Left renal cortex interstitium (tissue), 4 donors: Measurements from ENCODE around the gene LTA4H. TPM values are rescaled to one million over a fixed set of nuclear protein-coding genes. Genes with fewer than 3 reads are reported as not detected.

Source experiments
- DNase-seq, 4 donors: peaks; one replicate each; pipeline ENCODE4 v3.0.0-alpha.2; 2013; ENCODE audit warnings: low read depth in 4 of 4, low spot score in 2 of 4, missing footprints in 1 of 4
- polyA plus RNA-seq, 4 donors: library from polyadenylated mRNA; unstranded; fragments of 120-200 nt; gene quantifications; one replicate each; pipeline ENCODE4 v1.2.1, GENCODE V29; 2013; ENCODE audit not compliant: insufficient read length in 4 of 4

Gene LTA4H
- polyA plus RNA-seq, 4 donors: 111 to 132 (median 127) TPM

DNA sequence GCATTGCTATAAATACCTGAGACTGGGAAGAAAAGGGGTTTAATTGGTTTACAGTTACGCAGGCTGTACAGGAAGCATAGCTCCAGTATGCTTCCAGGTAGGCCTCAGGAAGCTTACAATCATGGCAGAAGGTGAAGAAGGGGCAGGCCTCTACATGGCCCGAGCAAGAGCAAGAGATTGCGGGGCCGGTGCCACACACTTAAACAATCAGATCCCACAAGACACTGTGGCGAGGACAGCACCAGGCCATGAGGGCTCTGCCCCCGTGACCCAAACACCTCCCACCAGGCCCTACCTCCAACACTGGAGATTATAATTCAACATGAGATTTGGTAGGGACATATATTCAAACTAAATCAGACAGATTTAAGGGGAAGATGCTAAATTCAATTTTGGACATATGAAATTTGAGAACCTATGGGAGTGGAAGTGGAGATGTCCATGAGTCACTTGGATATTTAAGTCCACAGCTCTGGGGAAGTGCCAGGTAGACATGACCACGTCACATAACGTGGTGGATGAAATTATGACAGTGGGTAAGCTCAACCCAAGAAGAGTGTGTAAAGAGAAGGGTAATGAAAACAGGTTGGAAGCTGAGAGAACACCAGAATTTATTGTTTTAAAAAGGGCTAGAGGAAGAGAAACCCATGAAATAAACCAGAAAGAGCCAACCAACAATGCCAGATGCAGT lies 1.5 kb upstream of the LTA4H start:
- DNase-seq: no peak

DNA sequence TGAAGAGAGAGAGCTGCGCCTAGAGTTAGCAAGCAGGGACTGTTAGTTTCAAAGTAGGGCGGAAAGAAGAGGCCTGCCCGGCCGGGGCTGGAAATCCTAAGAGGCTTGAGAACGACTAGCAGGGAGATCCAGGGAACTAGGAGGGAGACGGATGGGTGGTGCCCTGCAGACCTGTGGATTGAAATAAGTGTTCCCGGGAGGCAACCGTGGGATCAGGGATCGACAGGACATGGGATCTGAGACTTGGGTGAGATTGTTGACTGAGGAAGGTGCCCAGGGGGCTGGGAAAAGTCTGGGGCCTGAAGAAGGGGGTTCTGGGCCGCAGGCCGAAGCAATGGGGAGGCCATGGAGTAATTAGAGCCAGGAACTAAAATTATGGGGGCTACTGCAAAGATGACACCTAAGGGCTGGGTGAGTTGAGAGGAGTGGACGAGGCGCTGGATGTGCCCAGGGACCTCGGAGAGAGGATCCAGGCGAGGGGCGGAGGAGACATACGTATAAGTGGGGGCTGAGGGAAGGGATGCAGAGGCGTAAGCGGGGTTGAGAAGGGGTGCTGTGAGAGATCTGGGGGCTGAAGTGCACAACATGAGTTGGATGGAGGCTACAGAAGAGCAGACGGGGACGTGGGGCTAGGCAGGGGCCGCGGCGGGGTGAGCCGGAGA lies 635 bp downstream of the LTA4H start:
- DNase-seq: peak in 1 of 4 donors; percentile 72

DNA sequence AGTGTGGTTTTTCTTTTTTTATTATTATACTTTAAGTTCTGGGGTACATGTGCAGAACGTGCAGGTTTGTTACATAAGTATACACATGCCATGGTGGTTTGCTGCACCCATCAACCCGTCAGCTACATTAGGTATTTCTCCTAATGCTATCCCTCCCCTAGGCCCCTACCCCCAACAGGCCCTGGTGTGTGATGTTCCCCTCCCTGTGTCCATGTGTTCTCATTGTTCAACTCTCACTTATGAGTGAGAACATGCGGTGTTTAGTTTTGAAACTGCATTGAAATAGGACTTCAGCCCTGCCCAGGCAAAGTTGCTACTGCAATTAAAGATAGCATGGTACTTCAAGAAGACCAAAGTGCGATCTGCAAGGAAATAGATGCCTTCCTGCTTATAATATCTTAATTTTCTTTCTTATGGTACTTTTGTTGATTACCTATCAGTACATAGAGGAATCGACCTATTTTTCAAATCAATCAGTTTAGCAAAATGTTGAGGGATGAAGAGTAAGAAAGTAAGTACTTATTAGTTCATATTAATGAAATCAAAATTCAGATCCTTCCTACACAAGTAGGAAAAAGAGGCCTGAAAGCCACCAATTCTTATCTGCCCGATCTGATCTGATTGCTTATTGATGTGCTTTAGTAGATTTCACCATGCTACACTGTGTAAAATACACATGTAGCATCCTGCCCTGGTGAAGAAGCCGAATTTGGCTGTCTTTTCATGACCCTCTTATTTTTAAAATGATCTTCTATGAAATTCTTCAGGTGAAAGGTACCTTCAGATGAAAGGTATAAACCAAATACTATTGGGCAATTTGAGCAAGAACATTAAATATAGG lies 1.6 kb downstream of the LTA4H start:
- no peak for DNase-seq

DNA sequence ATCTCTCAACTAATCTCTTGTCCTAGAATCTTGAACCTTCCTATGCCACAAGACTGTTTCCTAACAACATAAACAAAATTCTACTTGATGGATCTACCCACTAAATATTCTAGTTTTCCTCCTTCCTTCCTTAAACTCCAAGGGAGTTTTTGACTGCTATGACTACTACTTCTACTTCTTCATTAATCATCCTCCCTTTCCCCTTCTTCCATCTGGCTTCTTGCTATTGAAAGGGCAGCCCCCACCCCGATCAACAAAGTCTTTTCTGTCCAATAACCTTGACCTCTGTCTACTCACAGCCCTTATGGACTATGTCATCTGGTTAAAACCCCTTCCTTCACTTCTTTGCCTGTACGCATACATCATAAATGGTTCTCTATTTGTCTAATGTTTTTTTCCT lies 5.6 kb downstream of the LTA4H start:
- no peak for DNase-seq

DNA sequence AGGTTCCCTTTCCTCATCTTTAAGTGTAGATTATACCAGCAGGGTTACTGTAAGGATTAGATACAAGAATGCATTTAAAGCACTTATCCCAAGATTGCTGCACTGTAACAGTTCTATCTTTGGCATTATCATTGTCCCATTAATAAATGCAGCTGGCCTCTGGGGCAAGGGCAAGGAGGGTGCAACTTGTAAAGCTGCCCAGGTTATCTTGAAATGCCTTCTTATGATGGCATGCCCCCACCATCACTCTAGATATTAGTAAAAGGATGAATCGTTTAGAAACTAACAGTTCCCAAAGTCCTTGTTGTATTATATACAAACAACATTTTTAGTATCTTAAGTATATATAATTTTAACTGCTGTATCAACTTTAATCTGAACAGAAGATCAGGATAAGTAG lies 6.8 kb downstream of the LTA4H start:
- DNase-seq: no peak

DNA sequence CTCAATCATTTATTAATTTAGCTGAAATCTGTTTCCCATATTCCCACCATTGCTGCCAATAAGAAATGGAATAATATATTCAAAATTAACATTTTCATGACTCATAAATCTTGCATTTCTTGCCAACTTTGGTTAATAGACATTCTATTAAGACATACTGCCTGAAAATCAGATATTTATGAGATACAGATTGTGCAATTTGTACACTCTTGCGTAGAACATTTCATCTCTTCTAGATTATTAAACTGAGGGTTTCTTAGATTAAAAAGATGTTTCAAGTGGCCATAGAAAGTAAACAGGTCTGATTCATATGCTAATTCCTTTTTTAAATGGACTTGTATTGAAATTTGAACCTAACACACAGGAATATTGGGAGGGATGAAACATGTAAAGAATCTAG lies 9.1 kb downstream of the LTA4H start:
- DNase-seq: no peak

DNA sequence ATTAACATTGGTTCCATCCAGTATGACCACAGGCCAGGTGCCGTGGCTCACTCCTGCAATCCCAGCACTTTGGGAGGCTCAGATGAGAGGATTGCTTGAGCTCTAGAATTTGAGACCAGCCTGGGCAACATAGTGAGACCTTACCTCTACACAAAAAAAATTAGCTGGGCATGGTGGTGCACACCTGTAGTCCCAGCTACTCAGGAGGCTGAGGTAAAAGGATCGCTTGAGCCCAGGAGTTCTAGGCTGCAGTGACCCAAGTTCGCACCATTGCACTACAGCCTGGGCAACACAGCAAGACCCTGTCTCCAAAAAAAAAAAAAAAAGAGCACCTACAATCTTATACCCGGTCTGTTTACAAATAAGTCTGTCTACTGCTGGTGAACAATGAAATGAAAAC lies 9.9 kb downstream of the LTA4H start:
- DNase-seq: no peak

DNA sequence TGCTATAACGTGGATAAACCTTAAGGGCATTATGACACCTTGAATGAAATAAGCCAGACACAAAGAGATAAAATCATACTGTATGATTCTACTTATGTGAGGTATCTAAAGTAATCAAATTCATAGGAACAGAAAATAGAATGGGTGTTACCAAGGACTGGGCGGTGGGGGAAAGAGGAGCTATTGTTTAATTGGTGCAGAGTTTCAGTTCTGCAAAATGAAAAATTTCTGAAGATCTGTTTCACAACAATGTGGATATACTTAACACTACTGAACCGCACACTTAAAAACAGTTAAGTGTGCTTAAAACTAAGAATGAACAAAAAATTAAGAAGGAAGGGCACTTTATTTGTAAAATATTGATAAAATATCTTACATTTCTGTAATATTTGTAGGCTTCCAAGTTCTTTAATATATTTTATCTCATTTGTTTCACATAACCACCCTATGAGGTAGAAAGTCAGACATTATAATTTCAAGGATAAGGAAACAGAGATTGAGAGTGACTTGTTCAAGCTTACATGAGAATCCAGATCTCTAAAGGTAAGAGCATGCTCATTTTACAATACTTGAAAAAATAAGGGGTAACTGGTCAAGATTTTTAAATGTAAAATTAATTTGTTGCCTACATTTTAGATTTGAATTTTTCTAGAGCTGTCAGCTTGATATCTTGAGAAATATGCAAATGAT lies 14.9 kb downstream of the LTA4H start:
- no peak for DNase-seq

DNA sequence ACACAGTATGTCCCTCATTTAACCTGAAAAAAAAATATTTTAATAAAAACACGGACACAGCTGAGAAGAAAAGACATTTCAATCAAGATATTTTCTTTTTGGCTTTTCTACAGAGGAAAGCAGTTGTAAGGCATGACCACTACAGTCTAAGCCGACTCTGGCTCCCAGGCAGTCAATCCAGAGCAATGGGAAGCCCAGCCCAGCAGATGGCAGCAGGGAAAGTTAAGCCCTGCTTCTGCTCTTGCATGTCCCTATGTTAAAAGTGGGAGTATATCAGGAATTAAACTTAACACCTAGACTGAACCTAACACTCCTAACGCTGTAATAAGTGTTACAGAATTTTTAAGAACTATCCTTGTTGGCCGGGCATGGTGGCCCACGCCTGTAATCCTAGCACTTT lies 19.7 kb downstream of the LTA4H start:
- no peak for DNase-seq

DNA sequence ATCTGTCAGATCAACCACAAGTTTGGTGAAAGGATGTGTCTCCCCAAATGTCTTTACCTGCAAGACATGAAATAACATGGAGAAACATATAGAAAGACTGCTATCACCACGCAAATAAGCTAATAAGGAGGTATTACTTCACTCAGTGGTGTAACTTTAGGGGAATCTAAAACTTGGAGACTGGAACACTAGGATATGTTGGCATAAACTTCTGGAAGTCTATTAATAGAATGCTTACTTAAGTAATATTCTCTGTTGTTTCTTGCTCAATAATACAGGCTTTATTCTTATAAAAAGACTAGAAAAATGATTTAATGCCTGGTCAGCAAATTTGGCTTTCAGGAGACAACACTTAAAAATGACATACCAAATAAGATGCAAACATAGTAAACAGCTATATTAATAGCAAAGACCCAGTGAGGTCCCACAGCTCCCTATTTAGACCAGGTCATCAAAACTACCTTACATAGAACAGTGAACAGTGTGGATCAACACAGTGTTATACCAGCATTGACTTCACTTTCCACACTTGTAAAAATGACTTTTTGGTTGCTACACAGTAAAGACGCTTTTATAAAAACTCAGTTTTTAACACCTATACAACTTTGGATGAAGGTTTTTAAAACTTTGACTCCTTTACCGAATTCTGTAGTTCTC lies 20.3 kb downstream of the LTA4H start:
- DNase-seq: no peak

DNA sequence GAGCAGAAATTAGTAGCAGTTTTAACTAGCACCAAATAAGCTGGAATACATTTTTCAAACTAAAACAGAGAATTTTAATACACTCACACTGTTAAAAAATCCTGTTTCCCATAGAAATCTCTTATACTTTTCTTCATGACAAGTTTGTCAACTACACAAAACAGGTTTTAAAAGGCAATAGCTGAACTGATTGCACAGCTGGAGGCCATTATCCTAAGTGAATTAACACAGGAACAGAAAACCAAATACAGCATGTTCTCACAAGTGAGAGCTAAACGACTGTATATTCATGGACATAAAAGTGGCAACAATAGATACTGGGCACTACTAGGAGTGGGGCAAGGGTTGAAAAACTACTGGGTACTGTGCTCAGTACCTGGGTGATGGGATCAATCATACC lies 27.7 kb downstream of the LTA4H start:
- no peak for DNase-seq

DNA sequence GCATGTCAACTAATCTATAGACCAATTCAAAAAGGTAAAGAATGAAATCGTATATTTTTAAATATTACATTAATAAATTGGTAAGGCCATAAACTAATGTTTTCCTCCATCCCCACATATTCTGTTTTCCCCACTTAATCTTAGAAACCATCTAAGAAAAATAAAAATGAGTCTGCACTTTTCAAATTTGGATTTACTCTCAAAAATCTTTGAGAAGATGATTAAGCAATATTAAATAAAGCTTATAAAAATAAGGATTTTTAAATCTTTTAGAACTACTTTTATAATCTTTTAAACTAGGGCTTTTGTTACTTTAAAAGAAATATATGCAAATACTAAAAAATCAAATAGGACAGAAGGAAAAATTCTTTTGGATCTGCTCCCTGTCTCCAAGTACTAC lies 28.7 kb downstream of the LTA4H start:
- DNase-seq: no peak

DNA sequence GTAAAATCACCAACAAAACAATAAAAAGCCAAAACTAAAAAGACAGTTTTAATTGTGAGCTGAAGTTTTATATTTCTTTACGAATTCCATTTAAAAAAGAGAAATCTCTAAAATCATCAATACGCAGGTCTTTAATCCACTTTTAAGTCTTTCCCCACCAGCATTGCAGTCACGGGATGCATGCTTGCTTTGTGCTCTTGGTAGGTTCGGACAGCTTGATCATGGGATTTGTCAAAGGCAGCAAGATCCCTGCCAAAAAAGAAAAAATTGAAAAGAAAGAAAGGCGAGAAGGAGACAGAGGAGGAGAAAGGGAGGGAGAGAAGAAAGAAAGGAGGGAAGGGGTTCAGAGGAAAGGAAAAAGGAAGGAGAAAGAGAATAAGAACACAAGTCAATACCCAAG lies 34.5 kb downstream of the LTA4H start:
- no peak for DNase-seq

DNA sequence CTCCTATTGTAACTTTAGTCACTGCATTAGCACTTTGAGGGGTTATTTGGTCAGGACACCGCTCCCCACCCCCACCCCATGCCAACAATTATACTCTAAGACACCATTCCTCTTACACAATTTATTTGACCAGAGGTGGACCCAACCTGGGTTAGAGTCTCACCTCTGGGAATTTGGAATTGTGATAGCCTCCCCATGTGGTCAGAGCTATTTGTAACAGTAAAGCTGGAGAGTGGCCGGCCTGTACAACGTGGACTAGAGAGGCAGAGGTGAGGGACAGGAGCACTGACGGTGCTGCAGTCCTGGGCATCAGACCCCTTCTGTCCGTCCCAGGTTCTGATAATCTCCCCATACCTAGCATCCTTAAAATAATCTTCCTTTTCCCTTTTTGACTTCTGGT lies 35.9 kb downstream of the LTA4H start:
- DNase-seq: no peak

DNA sequence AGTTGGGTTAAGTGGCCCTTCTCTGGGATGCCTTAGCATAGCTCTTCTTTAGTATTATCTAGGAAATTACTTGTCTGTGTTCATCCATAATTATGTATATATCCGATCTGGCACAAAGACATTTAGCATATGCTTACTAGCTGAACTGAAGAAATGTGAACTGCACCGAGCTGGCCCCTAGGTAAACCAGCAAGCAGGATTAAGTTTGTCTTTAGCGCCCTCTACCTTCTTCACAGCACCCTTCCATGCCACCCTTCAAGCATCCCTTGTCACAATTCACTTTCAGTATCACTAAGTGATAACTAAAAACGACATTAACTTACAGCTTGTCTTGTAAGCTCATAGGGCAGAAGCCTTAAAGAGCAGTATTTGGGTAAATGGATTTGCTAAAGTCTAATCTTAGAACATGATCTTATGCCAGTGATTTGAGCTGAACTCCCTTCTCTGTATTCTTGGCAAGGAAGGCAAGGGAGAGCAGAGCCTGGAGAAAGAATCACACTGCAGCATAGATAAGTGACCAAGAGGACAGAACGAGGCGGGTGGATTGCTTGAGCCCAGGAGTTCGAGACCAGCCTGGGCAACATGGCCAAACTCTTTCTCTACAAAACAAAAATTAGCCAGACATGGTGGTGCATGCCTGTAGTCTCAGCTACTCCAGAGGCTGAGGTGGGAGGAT lies 36.6 kb downstream of the LTA4H start:
- DNase-seq: peak in 2 of 4 donors; percentile 30 to 51

DNA sequence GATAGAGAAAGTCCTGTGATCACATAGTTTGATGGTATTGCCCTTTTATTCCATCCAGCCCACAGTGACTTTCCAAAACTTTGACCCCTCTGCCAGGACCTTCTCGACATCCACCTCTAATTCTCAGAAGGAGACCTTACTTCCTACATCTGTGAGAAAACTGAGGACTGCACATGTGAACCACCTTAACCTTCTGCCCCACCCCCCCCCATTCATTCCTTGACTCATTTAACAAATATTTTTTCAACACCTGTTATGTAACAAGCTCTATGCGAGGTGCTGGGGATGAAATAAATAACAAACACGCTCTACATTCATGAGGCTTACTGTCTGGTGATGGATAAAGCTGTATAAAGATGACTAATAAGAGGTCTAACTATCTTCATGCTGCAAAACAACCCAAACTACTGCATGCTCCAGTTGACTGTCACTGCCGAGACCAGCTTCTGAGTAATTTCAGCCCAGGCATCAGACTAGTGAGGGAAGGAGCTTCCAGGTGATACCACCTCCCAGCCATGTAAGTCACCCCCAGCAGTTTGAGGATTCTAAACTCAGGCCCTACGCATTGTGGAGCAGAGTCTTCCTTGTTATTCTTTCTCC lies 37.4 kb downstream of the LTA4H start:
- DNase-seq: no peak

DNA sequence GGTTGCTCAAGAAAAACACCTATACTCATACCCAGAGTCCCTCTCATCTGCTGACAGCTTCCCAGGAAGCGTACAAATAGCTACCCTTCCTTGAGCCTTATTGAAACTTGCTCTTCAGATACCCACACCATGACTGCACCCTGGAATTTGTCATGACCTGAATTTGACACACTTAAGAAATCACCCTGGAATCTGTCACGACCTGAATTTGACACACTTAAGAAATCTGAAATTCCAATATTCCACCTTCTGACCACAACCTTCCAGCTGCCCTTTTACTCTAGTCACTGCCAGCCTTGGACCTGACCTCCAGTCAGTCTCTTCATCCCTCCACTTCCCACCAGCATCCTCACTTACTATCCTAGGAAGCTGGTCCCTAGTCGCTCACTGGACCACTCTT lies 38.1 kb downstream of the LTA4H start:
- DNase-seq: no peak

DNA sequence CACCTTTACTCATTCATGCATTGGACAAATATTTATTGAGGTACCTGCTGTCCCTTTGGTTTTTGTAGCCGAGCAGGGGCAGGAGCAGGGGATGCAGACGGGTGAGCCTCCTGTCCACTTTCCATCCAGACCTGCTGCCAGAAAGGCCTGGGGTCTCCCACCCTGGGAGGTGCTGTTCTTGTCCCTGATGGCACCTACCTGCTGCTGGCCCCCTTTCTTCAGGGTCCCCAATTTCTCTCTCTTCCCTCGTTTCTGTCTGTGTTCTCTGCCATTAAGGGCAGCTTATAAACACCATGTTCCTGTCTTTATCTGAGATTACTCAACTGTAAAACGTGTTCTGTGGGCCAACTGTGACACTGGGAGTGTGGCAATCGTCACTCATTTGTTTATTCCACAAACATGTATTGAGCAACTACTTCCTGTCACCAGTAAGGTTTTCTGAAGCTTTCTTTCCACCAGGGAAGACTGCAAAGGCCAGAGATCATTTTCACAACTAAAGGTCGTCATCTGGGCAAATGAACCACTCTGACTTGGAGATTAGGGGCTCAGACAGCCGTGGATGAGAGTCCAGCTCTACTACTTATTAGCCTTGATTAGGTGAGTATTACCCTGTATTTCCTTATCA lies 39.2 kb downstream of the LTA4H start, which contains the start of gene HAL:
HAL (minus strand) TSS at position 311 of the 625 bp plus-strand sequence. CDS start 434 bp downstream, outside the sequence.
- DNase-seq: no peak
